HepG2 (cell line): Measurements from ENCODE around the gene ZNF839. TPM values are rescaled to one million over a fixed set of nuclear protein-coding genes. Genes with fewer than 3 reads are reported as not detected.

Source experiments
- NAIF1 ChIP-seq: sonication (generic); formaldehyde crosslinking; IDR thresholded peaks from 2 replicates; pipeline ENCODE4 v1.5.0; 2020; ENCODE audit warnings: mild to moderate bottlenecking, missing genetic modification reagents, borderline replicate concordance
- NR3C1 ChIP-seq: sonication (generic); formaldehyde crosslinking; IDR thresholded peaks from 2 replicates; pipeline ENCODE4 v1.4.0; 2020; ENCODE audit warnings: missing genetic modification reagents
- PLRG1 ChIP-seq: fragments of 450-650 bp; conservative IDR thresholded peaks from 2 replicates; pipeline ENCODE4 v1.6.1; 2016
- POLR2AphosphoS2 ChIP-seq: IDR thresholded peaks from 2 replicates; pipeline ENCODE4 v1.6.1; 2011; ENCODE audit warnings: low read depth, low read length, improper control_type of control experiment
- PRDM4 ChIP-seq: sonication (generic); formaldehyde crosslinking; IDR thresholded peaks from 2 replicates; pipeline ENCODE4 v1.9.0; 2021; ENCODE audit warnings: missing genetic modification reagents, borderline replicate concordance
- RARA ChIP-seq: IDR thresholded peaks from 2 replicates; pipeline ENCODE4 v1.6.1; 2016; ENCODE audit warnings: missing genetic modification reagents, missing compliant biosample characterization
- SKI ChIP-seq: fragments of 450-650 bp; IDR thresholded peaks from one replicate; pipeline ENCODE4 v1.6.1; 2018; ENCODE audit warnings: mild to moderate bottlenecking; ENCODE audit not compliant: partially characterized antibody
- ZBTB1 ChIP-seq: sonication (generic); formaldehyde crosslinking; IDR thresholded peaks from 2 replicates; pipeline ENCODE4 v1.4.0; 2020; ENCODE audit warnings: missing genetic modification reagents, borderline replicate concordance
- ZBTB14 ChIP-seq: sonication (generic); formaldehyde crosslinking; IDR thresholded peaks from 2 replicates; pipeline ENCODE4 v1.4.0; 2020; ENCODE audit warnings: missing genetic modification reagents
- ZBTB2 ChIP-seq: sonication (generic); formaldehyde crosslinking; IDR thresholded peaks from 2 replicates; pipeline ENCODE4 v1.8.0; 2022; ENCODE audit warnings: low read depth, missing genetic modification reagents
- ZBTB40 ChIP-seq, 2 experiments: fragments of 450-650 bp in 1 of 2; sonication (generic) in 1 of 2; formaldehyde crosslinking in 1 of 2; IDR thresholded peaks; 2 replicates each; pipeline versions ENCODE4 v1.6.1 to v1.8.0; 2016 to 2022; ENCODE audit warnings: antibody characterized with exemption in 1 of 2, mild to moderate bottlenecking in 1 of 2, missing genetic modification reagents in 1 of 2
- ZFY ChIP-seq: sonication (generic); formaldehyde crosslinking; IDR thresholded peaks from 2 replicates; pipeline ENCODE4 v1.4.0; 2020; ENCODE audit warnings: missing genetic modification reagents
- polyA plus RNA-seq, 8 experiments: library from polyadenylated mRNA; depleted of rRNA in 3 of 8; stranded (reverse) in 7 of 8; unstranded in 1 of 8; fragments of >200 nt; fragmentation: Illumina TruSeq in 4 of 8; extraction: Trizol in 4 of 8; gene quantifications; 2 replicates each; pipeline versions ENCODE4 v1.2.1 to v1.2.3, GENCODE V29; 2011 to 2016; ENCODE audit warnings: low read depth in 4 of 8, missing spikeins in 1 of 8, mixed read lengths in 1 of 8; ENCODE audit not compliant: insufficient read depth in 1 of 8
- total RNA-seq, 5 experiments: library from RNA; depleted of rRNA; stranded (reverse); fragments of >200 nt; fragmentation: Illumina TruSeq; extraction: Trizol; gene quantifications; 2 replicates each; pipeline ENCODE4 v1.2.3, GENCODE V29; 2016; ENCODE audit warnings: low read depth in 1 of 5

The ZNF839 gene
- total and polyA plus RNA-seq, 2 of the 13 experiments (the other 11 are each of a cell fraction or from before 2014, with no cell fraction given): 11.1 to 12.8 TPM

GRCh38 chr14:102316743-102317563 lies 2.6 kb upstream of the ZNF839 start (continued):
- TF ChIP-seq NAIF1 (CRISPR knock-in tag) (no peak), ZBTB14 (CRISPR knock-in tag) (no peak), NR3C1 (no peak), PRDM4 (CRISPR knock-in tag) (no peak), SKI (no peak), ZBTB40 (IDR thresholded peaks at IDR 0.05) (no peak), ZBTB40 (CRISPR knock-in tag; IDR thresholded peaks at IDR 0.05) (no peak; the same call in 1 of the 2 replicates), ZFY (CRISPR knock-in tag) (no peak; the same call in 1 of the 2 replicates), ZBTB1 (CRISPR knock-in tag) (no peak), POLR2AphosphoS2 (no peak), RARA (CRISPR knock-in tag) (no peak), ZBTB2 (CRISPR knock-in tag) (0 out of 2 replicates have a peak, but pooled peaks have one; percentile 29), PLRG1 (no peak)
